ENCODE results near the gene PTPA.

- TF ChIP-seq, protein P1, sequence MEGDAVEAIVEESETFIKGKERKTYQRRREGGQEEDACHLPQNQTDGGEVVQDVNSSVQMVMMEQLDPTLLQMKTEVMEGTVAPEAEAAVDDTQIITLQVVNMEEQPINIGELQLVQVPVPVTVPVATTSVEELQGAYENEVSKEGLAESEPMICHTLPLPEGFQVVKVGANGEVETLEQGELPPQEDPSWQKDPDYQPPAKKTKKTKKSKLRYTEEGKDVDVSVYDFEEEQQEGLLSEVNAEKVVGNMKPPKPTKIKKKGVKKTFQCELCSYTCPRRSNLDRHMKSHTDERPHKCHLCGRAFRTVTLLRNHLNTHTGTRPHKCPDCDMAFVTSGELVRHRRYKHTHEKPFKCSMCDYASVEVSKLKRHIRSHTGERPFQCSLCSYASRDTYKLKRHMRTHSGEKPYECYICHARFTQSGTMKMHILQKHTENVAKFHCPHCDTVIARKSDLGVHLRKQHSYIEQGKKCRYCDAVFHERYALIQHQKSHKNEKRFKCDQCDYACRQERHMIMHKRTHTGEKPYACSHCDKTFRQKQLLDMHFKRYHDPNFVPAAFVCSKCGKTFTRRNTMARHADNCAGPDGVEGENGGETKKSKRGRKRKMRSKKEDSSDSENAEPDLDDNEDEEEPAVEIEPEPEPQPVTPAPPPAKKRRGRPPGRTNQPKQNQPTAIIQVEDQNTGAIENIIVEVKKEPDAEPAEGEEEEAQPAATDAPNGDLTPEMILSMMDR (conservative IDR thresholded peaks at IDR 0.05) = no peak
- TF ChIP-seq EZH2 (IDR thresholded peaks at IDR 0.05; ENCODE audit: low read depth) = no peak
Observed at GRCh38 chr9:129137292-129138143, 26.3 kb downstream of the PTPA start.

All from PC-9 (cell line).